Fibroblast of pulmonary artery (primary cell): Measurements from ENCODE around the gene PRKACA.

ENCODE experiments used
- DNase-seq: peaks from one replicate; pipeline ENCODE4 v3.0.0-alpha.2; 2010; ENCODE audit warnings: low read depth
- H3K4me3 ChIP-seq: replicated peaks from 2 replicates; pipeline ENCODE4 v1.5.1; 2011; ENCODE audit warnings: low read depth, mild to moderate bottlenecking, control low read depth, low read length, moderate library complexity
- CTCF ChIP-seq: IDR thresholded peaks from 2 replicates; pipeline ENCODE4 v1.5.1; 2011; ENCODE audit warnings: mild to moderate bottlenecking, control low read depth, low read length, inconsistent platforms; ENCODE audit errors: missing control alignments

The PRKACA gene

GRCh38 chr19:14070268-14071050 is 47.1 kb downstream of the PRKACA start:
- TF ChIP-seq CTCF: no peak
- DNase-seq: no peak
- no peak overlapping the region for H3K4me3 ChIP-seq

GRCh38 chr19:14066134-14066533 is 51.4 kb downstream of the PRKACA start:
- no peak for DNase-seq
- TF ChIP-seq CTCF: no peak
- no peak overlapping the region for H3K4me3 ChIP-seq

DNA sequence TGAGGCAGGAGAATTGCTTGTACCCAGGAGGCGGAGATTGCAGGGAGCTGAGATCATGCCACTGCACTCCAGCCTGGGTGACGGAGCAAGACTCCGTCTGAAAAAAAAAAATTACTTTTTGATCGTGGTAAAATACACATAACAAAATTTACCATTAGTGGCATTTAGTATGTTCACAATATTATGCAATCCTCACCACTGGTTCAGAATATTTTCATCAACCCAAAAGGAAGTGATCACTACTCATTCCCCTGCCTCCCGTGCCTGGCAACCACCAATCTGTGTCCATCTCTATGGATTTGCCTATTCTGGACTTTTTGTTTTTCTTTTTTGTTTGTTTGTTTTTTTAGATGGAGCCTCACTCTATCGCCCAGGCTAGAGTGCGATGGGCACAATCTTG is 54.5 kb downstream of the PRKACA start:
- TF ChIP-seq CTCF: no peak
- DNase-seq: no peak
- no peak overlapping the region for H3K4me3 ChIP-seq

- DNase-seq: no peak
- no peak for TF ChIP-seq CTCF
- no peak overlapping the region for H3K4me3 ChIP-seq
These were observed 55.1 kb downstream of the PRKACA start for GRCh38 chr19:14062558-14062855.

- DNase-seq: no peak
- no peak for TF ChIP-seq CTCF
- no peak within 1 kb of the TSS for H3K4me3 ChIP-seq
These were observed 55.6 kb downstream of the PRKACA start, which contains the start of gene PALM3 for GRCh38 chr19:14061751-14062557. Gene PALM3, minus strand, starts transcription at chr19:14062076. Its CDS starts 96 bp downstream, at chr19:14061980.

DNA sequence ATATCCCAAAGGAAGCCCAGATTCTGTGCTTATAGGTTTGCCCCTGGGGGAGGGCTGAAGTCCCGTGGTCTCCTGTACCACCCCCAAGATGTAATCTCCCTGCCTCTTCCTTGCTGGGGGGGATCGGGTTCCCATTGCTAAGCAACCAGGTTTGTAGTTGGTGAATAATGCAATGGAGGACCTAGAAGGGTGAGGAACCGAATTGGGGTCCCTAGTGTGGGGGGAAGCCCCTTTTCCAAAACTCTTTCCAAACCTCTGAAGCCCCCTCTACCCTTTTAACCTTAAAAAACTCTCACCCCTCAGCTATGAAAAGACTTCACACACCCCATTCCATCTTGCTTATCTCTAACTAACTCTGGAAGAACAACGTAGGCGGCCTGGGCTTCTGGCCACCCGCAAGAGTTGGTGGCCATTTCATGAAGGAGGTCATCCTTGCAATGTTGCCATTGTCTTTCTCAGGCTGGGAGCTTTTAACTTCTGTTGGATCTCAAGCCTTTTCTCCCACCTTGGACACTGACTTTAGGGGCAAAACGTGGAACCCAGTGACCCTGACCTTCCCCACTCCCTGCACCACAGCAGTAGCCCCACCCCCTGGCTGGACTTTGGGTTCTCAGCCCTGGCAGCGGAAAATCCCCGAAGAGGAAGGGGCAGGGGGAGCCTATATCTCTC is 56.3 kb downstream of the PRKACA start:
- peak; percentile 14 for DNase-seq

More for the DNA sequence above, 56.3 kb downstream of the PRKACA start:
- no peak overlapping the region for H3K4me3 ChIP-seq
- TF ChIP-seq CTCF: no peak
